ENCODE measurements around the gene RNU1-4.
"Not testable (repeated sequence)": the region's sequence is repeated elsewhere in the genome, so short reads cannot be mapped to it uniquely, and the experiment has no call there.

Gene RNU1-4

GRCh38 chr1:16732254-16732896, 7.9 kb upstream of the RNU1-4 start:
- FAIRE-seq = not testable (repeated sequence)

GRCh38 chr1:16741230-16741629, 914 bp downstream of the RNU1-4 start:
- not testable (repeated sequence) for FAIRE-seq

GRCh38 chr1:16747660-16748059, 7.3 kb downstream of the RNU1-4 start:
- FAIRE-seq = not testable (repeated sequence)

- FAIRE-seq = not testable (repeated sequence)
Observed at GRCh38 chr1:16748710-16749109, 8.4 kb downstream of the RNU1-4 start.

- not testable (repeated sequence) for FAIRE-seq
Observed at GRCh38 chr1:16749910-16750888, 9.9 kb downstream of the RNU1-4 start.

- not testable (repeated sequence) for FAIRE-seq
Observed at GRCh38 chr1:16752770-16753169, 12.5 kb downstream of the RNU1-4 start.

GRCh38 chr1:16755385-16755784, 15.1 kb downstream of the RNU1-4 start:
- FAIRE-seq = not testable (repeated sequence)

- not testable (repeated sequence) for FAIRE-seq
Observed at GRCh38 chr1:16755932-16756331, 15.6 kb downstream of the RNU1-4 start.

- FAIRE-seq = not testable (repeated sequence)
Observed at GRCh38 chr1:16757574-16757973, 17.3 kb downstream of the RNU1-4 start.

- FAIRE-seq = not testable (repeated sequence)
Observed at GRCh38 chr1:16758060-16758459, 17.7 kb downstream of the RNU1-4 start.

GRCh38 chr1:16759041-16759493, 18.8 kb downstream of the RNU1-4 start:
- not testable (repeated sequence) for FAIRE-seq

GRCh38 chr1:16759650-16760455, 19.5 kb downstream of the RNU1-4 start:
- FAIRE-seq = not testable (repeated sequence)

GRCh38 chr1:16760456-16760765, 20.1 kb downstream of the RNU1-4 start:
- not testable (repeated sequence) for FAIRE-seq

GRCh38 chr1:16760801-16761200, 20.5 kb downstream of the RNU1-4 start:
- not testable (repeated sequence) for FAIRE-seq

- FAIRE-seq = not testable (repeated sequence)
Observed at GRCh38 chr1:16764248-16764819, 24.0 kb downstream of the RNU1-4 start.

GRCh38 chr1:16764820-16765655, 24.7 kb downstream of the RNU1-4 start:
- not testable (repeated sequence) for FAIRE-seq

GRCh38 chr1:16765731-16766605, 25.7 kb downstream of the RNU1-4 start:
- not testable (repeated sequence) for FAIRE-seq

- FAIRE-seq = not testable (repeated sequence)
Observed at GRCh38 chr1:16766689-16767256, 26.5 kb downstream of the RNU1-4 start.

- FAIRE-seq = not testable (repeated sequence)
Observed at GRCh38 chr1:16770139-16770759, 29.9 kb downstream of the RNU1-4 start.

All from A204.1 (cell line).